Measurements from ENCODE around the gene BOD1. TPM values are rescaled to one million over a fixed set of nuclear protein-coding genes. Genes with fewer than 3 reads are reported as not detected.

The BOD1 gene
- total RNA-seq, 1 donor from 2014 or later: 54.6 TPM

DNA sequence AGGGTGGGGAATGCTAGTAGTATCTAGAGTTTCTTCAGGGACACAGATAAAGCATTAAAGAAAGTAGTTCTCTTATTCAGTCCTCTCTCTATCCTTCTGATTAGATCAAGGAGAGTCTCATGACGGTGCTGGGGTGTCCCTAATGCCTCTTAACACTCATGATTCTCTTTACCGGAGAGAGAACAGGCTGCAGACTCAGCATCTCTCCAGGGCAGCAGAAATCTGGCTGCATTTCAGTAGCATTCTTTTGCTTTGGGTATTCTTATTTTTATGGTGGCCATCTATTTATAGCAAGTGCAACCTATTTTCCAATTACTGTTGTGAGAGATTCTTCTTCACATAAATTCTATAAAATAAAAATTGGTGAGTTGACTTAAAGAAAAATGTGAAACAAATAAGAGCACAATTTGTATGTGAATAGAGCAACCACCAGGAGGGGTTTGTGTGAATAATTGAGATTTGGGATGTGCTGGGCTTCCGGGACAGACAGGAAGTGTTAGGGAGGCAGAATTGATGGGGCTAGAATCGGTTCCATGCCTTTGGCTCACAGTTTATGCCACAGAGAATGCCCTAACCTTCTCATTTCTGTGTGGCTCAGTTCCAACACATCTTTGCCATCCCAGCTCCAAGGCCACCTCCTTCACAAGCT is 23.8 kb upstream of the BOD1 start:
- no peak for DNase-seq

DNA sequence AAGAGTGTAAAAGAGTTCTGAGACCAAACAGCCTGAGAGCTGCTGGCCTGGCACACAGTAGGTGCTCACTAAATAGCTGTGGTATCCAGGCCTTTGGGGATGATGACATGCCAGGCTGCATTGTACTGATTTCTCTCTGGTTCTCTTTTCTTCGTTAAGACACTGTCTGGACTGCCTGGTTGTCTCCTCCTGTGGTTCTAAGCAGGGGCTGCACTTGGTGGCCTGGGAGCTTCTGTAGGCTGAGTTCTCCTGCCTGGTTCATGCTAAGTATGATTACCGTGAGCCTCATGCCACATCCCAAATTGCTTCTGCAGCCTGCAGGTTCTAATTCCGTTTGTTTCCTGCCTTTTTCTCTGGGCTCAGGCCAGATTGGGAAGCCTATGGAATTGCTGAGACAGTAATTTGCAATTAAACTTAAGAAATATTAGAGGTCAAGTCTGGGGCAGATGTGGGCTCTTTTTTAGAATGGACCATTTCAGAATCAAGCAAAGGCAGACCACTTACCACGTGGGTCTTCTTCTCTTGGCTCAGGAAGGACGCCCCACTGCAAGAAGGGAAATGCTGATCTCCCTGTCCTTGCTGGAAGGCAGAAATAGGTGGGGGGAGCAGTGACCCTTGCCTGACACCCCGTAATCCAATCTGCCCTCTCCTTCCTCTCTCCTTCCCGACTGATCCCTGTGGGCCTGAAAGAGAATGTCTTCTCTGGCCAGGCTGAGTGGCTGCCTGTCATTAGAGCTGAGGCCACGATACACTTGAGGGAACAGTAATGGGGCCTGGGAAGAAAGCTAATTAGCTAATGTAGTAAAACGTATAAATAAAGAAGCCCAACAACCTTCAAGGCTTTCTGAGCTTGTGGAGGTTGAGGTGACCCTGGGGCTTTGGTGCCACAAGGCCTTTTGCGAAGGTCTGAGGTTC is 21.9 kb upstream of the BOD1 start:
- DNase-seq: no peak

DNA sequence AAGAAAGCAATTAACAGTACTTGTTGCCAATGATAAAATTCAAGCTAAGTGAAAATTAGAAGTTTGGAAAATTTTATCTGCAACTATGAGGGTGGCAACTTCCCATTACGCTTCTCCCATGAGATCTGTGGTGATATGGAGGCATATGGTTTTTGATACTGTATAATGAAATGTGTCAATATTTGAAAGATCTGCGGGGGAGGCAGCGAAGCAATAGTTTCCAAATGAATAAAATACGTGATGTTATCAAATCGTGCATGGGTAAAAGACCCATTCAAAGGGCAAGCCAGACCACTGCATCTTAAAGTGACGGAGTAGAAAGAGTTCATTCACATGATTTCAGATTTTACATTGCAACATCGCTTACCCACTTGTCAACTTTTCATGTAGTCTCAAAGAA is 20.9 kb upstream of the BOD1 start:
- DNase-seq: no peak

GRCh38 chr5:173634465-173634983 is 18.1 kb upstream of the BOD1 start:
- DNase-seq: no peak

DNA sequence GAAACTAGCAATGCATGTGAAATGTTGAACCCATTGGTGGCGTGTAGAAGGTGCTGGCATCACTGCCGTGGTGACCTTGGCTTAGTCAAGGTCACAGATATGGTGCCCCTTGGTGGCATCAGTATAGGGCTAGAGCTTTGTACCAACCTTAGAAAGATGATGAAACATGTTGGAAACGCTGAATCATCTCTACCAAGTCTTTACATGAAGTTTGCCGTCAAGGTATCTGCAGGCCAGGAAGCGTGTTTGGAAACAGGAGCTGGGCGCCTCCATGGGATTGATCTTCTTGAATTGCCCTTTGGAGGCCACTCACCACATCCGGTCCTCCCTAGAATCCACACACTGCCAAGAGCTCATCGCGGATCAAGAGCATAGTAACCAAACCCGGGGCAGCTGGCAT is 16.9 kb upstream of the BOD1 start:
- no peak for DNase-seq

DNA sequence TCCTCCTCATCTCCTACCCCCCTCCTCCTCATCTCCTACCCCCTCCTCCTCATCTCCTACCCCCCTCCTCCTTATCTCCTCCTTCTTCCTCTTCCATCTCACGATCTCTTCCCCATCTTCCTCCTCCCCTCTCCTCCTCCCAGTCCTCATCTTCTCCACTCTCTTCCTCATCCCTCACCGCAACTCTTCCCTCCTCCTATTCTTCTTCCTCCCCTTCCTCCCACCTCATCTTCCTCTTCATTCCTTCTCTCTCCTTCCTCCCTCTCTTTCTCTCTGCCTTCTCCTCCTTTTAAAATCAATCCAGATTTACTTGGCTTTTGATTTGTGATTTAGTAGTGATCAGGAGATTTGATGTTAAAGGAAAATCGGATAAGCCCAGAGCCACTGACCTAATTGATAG is 15.0 kb upstream of the BOD1 start:
- no peak for DNase-seq

DNA sequence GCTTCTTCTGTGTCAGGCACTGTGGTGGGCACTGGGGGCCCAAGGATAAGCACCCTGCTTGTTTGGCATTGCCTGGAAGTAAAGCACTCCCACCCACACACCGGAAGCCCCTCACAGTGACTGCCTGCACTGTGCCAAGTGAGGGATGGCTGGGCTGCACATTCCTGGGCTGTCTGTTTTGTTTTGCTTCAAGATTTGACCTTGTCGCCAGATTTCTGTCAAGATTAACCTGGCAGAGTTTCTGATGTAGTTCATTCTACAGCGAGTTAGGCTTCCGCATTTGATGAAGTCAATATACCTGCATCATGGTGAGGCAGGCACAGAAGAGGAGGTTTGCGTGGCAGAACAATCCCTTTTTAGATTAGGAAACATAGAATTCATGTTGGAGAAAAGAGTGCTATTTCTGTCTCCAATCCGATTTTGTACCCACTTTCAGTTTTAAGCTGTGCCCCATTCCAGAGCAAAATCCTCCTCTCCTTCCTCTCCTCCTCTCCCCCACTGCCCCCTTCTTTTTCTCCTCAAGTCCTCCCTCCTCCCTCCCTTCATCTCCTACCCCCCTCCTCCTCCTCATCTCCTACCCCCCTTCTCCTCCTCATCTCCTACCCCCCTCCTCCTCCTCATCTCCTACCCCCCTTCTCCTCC is 14.4 kb upstream of the BOD1 start:
- no peak for DNase-seq

DNA sequence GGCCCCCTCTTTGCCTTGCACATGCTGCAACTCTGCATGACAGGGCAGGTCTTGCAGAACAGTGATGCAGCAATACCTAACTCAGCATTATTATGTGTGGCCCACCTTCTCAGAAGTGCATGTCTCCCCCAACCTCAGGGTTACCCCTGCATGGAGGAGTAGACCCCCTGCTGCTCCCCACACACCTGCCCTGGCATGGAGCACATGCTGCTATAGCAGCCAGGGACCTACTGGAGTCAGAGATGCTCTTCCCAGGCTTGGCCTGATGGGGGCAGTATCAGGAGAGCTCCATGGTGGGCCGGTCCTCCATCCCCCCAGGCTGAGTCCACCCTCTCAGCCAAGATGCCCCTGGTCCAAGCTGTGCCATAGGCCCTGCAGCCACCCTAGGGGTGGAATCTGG is 13.2 kb upstream of the BOD1 start:
- no peak for DNase-seq

GRCh38 chr5:173628501-173628900 is 12.1 kb upstream of the BOD1 start:
- no peak for DNase-seq

GRCh38 chr5:173627860-173628392 is 11.5 kb upstream of the BOD1 start:
- DNase-seq: no peak

DNA sequence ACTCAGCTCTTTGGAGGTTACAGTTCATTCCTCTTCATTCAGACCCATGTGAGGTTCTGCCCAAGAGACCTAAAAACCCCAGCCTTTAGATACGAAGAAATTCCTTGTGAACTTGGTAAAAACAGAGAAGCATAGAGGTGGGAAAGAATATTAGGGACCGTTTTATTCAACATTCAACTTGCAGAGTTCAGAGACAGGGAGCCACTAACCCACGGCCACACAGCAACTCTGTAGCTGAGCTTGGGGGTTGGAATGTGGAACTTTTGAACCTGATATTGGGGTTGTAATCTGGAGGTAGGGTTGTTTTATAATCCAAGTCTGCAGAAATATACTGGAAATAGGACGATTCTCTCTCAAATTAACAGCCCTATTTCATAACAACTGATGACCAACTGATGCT is 10.8 kb upstream of the BOD1 start:
- DNase-seq: no peak

DNA sequence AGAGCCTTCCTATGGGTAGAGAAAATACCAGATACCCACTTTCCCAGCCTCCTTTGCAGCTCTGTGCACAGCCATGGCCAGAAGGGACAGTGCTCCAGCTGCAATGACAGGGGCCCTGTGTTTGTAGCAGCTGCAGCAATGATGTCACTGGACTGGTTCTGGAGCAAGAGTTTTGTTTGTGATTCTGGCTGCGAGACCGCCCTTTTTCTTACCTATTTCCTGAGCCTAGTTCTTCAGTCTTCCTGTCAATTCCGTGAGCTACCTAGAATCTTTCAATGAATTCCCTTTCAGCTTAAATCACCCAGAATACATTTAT is 10.0 kb upstream of the BOD1 start:
- DNase-seq: no peak

- DNase-seq: peak; percentile 88
These were observed 9.4 kb upstream of the BOD1 start for GRCh38 chr5:173625673-173626504.

DNA sequence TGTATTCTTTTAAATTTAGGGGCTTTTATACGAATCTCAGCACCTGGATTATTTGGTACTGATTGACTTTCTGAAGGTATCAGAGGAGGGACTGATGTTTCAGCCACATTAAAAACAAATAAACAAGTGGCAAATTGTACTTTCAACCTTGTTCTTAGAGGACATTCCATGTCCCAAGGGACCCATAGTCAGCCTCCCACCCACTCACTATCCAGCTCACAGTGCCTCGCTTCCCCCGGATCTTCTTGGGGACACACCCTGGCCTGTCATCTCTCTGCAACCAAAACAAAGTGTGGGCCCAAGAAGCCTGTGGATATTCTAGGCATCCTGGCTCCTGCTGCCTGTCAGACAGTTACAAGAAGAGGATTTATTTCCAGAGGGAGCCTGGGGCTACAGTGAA is 8.8 kb upstream of the BOD1 start:
- DNase-seq: no peak

DNA sequence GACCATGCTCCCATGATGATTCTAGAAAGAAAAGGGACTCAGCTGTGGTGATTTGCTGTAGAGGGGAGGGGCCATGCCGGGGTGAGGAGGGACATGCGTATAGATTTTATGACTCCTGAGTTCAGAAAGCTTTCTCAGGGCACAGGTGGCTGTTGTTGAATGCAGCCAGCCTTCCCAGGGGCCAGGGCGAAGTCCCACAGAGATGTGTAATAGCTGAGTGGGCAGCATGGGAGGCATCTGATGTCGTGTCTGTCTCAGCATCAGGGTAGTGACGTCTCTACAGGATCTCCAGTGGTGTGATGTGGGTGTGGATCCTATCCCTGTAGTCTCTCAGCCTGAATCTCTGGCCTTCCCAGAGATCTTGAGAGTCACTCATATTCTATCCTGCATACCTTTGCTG is 7.8 kb upstream of the BOD1 start:
- no peak for DNase-seq

DNA sequence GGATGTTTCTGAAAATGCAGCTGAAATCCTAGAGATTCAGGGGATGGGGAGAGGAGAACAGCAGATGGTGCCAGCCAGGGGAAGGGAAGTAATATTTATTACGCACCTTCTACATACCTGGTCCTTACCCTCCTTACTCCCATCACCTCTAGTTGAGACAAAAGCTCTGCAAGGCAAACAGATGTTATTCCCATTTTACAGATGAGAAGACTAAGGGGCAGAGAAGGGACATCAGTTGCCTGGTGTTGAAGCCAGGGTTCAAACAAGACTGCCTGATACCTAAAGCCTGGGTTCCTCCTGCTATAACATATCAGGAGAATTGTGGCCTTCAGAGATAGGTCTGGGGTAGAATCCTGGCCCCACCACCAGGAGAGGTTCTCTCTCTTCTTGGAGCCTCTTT is 7.3 kb upstream of the BOD1 start:
- no peak for DNase-seq

DNA sequence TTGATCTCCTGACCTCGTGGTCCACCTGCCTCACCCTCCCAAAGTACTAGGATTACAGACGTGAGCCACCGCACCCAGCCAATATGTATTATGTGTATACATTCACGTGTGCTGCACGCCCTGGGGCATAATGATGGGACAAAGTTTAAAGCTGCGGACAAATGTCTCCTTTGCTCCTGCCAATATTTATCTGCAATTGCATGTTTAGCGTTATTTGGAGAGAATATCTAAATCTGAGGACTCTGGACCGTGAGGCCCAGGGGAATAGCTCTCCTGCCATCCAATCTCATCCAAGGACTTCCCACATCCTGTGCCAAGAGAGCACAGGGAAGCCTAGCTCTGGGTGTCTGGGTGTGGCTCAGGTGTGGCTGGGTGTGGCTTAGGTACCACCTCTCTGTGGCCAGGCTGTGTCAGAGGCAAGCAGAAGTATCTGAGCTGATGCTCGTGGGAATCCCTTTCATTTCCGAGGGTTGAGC is 6.9 kb upstream of the BOD1 start:
- no peak for DNase-seq

- DNase-seq: no peak
These were observed 6.0 kb upstream of the BOD1 start for GRCh38 chr5:173622183-173623047.

DNA sequence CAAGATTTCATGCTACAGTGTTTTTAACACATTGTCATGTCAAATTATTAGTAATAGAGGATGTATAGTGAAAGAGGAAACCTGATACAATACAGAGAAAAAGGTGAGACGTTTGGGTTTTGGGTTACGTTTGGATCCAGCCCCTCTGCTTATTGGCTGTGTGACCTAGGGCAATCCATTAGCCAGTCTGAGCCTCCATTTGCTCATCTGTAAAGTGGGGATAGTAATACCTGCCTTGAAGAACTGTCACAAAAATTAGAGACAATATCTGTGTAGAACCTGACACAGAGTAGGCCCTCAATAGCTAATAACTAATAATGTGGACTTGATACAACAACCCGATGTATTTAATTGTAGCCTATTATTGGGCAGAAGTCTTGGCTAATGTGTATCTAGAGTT is 4.3 kb upstream of the BOD1 start:
- DNase-seq: no peak

- peak; percentile 84 for DNase-seq
These were observed 2.6 kb upstream of the BOD1 start for GRCh38 chr5:173618927-173619519.

All from tongue (tissue), 2 donors.